Activated CD8-positive, alpha-beta memory T cell treated with anti-CD3 and anti-CD28 coated beads for 36 hours (primary cell): Measurements from ENCODE around the gene RBM17. TPM values are rescaled to one million over a fixed set of nuclear protein-coding genes. Genes with fewer than 3 reads are reported as not detected.

ENCODE experiments used
- CTCF ChIA-PET: fragments of 350-600 bp; sonication (Branson Sonifier 250); formaldehyde crosslinking; loops from one replicate; lab custom pipeline; 2021; ENCODE audit warnings: antibody characterized with exemption; lab: Charles Lee
- POLR2A ChIA-PET: fragments of 350-600 bp; sonication (Branson Sonifier 250); formaldehyde crosslinking; loops from one replicate; lab custom pipeline; 2021; ENCODE audit warnings: antibody characterized with exemption; lab: Charles Lee
- total RNA-seq, 2 experiments: library from RNA; stranded (reverse); gene quantifications; one replicate each; pipeline ENCODE4 v1.2.3, GENCODE V29; 2021

The RBM17 gene
- total RNA-seq, 2 experiments from 2014 or later = 289 to 298 TPM

DNA sequence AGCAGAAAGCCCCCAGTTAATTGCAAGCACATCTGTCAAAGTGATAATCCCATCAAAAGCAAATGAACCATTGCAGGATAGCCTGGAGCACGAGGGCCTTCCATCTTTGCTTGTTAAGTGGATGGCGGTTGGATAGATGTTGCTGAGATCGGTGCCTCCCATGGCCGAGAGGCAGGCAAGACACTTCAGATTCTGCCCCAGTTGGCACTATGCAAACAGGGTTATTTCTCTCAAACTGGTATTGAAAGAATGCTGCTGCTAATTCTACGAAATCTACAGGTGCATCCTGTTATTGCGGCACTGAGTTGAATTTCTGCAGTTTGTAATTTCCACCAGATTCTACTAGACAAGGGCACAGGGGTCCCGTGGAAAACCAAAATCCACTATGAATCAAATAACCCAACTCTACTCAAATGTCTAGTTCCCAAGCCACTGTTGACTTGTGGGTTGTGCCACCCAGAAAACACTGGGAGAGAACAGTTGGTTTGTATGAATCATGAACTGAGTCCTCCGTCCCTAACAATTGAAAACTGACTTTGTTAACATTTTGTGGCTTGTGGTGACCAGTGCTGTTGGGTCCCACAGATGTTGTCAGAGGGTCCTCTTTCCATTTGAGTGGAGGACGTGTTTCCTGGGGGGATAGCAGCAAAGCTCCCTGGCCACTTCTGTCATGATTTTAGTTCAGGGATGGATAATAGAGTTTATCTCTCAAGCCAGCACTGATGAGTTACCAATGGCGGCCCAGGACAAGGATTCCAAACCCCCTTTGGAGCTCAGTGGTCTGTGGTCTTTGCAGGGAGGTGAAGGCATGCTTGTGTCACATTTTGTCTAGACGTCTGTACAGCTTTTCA, 19.5 kb upstream of the RBM17 start:
- ChIA-PET POLR2A (interaction anchor here (0.7 to 1.5 kb wide), 4 partner anchors 15 to 18 kb away, joined by 3 to 5 read pairs (median 4); no protein-coding TSS in a partner anchor), CTCF (interaction anchor here (1.0 to 6.6 kb wide), 5 partner anchors 13 to 20 kb away, joined by 3 to 52 read pairs (median 4); no protein-coding TSS in a partner anchor)

DNA sequence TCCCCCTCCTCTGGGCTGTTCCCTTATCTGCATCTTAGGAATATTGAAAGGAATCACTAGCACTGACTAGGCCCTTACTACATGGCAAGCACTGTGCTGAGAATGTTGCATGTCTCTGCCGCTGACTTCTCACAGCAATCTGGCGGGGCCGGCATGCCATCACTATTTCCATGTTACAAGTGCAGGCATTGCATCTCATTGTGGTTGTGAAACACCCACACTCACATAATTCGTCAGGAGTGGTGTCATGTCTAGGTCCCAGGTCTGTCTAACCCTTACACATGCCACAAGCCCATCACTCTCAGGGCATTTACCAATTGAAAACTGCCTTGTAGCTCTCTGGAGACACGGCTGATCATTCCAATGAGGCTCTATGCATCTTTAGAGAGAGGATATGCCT, 18.2 kb upstream of the RBM17 start:
- ChIA-PET CTCF (interaction anchor here (0.9 to 6.6 kb wide), 5 partner anchors 8 to 19 kb away, joined by 3 to 52 read pairs (median 5); partner anchors contain the start of gene IL2RA), POLR2A (interaction anchor here (0.8 to 4.1 kb wide), 4 partner anchors 8 to 20 kb away, joined by 5 to 22 read pairs (median 14); partner anchors contain the start of gene IL2RA)

DNA sequence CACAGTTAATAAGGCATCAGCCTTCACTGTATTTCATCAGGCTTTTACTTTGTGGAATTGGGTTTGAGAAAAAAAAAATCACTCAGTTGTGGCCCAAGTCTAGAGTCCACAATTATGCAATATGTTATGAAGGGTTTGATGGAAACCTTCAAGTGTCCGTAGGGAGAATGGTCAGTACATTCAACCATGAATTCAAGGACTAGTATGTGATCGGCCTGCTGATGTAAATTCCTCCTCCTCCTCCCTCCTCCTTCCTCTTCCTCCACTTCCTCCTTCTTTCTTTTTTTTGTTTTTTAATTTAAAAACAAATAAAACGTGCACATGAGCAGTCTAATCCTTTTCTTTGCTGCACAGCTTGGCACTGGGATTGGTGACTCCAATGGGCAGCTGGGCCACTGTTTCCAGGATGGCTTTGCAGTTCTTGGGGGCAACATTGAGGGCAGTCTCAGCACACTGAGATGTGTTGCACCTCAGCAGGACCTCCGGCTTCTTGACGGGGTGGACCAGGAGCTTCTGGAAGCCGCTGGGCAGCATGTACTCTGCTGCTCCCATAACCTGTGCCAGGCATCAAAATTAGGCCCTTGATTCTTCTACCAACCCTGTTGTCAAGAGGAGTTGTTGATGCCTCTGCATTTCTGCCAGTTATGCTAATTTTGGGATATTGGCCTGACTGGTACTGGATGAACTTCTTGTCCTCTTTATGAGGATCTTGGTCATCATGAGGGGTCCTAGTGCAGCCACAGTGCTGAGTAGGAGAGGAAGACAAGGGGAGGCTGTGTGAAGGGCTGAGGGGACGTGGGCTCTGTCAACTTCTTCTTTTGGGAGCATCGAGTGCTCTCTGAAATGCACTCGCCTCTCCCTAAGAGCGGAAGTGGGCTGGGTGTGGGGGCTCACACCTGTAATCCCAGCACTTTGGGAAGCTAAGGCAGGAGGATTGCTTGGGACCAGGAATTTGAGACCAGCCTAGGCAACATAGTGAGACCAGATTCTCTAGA, 17.4 kb upstream of the RBM17 start:
- ChIA-PET POLR2A (interaction anchor here (0.8 to 4.1 kb wide), 8 partner anchors 9 to 24 kb away, joined by 3 to 41 read pairs (median 14); partner anchors contain the start of gene IL2RA), CTCF (interaction anchor here (0.9 to 6.6 kb wide), 6 partner anchors 9 to 25 kb away, joined by 3 to 52 read pairs (median 9); partner anchors contain the start of gene IL2RA)

DNA sequence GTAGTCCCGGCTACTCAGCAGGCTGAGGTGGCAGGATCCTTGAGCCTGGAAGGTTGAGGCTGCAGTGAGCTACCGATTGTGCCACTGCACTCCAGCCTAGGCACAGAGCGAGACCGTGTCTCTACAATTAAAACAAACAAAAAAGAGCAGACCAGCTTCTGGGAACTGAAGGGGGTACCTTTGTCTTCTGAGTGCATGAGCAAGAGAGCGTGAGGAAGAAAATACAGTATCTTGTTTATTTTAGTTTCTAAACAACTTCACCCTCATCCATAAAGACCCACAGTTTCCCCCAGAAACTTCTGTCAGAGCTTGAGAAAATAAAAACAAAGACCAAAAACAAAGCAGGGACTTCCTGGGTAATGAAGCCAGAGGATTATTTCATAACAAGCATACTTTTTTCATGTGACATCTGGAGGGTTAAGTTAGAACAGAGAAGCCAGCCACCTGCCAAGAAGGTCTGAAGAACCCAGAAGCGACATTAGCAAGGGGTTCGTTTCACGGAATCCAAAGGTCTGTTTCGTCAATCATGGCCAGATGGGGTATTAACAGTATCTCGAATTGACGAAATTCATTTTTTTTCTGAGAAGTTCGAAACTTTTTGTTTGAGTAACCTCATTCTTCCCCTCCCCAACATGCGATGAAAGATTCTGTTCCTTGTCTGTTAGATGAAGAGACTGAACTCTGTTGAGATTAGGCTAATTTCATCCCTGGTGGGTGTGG, 16.5 kb upstream of the RBM17 start:
- ChIA-PET CTCF (interaction anchor here (1.1 to 6.6 kb wide), 8 partner anchors 10 to 26 kb away, joined by 3 to 52 read pairs (median 6); partner anchors contain the start of gene IL2RA), POLR2A (interaction anchor here (1.1 to 4.1 kb wide), 6 partner anchors 10 to 25 kb away, joined by 3 to 41 read pairs (median 21); partner anchors contain the start of gene IL2RA)

DNA sequence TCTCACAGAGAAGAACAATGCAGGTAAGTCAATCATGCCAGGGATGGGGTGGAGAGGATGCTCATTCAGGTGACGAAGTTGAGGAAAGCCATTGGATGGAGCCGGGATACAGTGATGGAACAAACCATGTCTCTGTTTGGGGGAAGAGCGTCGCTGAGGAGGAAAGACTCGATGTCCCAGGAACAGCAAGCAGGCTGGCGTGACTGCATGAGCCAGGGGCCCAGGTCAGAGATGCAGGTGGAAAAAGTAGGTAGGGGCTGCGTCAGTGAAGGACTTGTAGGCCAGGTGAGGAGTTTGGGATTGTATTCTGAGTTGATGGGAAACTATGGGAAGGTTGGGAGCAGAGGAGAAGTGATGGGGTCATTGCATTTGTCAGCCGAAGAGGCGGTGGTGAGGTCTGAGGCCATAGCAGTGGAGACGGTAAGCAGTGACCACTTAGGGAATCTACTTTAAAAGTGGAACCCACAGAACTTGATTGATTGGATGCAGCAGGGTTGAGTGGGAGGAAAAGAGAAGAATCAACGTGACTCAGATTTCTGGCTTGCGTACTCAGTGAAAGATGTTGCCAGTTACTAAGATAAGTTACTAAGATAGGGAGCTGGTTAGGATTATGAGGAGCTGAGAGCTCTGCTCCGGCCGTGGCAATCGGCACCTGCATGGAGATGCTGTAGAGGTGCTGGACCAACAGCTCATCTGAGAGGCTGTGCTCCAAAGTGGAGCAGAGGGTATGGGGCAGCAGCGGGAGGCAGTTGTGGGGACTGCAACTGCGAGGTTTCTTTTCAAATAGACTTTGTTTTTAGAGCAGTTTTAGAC, 14.1 kb upstream of the RBM17 start:
- ChIA-PET POLR2A (interaction anchor here (0.5 to 4.1 kb wide), 9 partner anchors 9 to 273 kb away, joined by 3 to 41 read pairs (median 4); partner anchors contain the start of gene IL2RA), CTCF (interaction anchor here (1.1 to 6.6 kb wide), 4 partner anchors 8 to 23 kb away, joined by 3 to 52 read pairs (median 8); partner anchors contain the start of gene IL2RA)

DNA sequence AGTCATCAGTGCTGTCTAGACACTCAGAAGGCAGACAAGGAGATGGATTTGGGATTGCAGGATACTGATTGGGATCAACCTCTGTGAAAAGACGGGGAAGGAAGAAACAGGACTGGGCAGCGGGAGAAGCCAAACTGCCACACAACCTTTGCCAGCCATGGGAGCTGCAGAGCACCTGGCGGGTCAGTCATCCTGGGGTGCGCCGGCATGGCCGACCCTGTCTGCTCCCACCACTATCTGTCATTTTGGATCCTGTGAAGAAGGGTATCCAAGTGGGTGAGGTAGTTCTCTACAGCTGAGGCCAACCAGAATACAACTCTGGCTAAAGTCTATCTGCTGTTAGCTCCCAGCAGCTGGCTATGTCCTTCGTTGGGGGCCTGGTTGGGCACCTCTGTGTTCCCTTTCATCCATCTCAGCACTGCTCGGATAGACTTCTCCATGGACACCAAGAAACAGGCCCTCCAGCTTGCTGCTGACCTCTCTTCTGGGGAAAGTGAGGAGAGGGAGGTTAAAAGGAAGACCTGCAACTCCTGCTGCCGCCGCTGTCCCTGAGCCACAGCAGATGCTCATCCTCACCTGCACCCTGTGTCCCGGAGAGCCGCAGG, 11.7 kb upstream of the RBM17 start:
- ChIA-PET CTCF (no interaction called here), POLR2A (interaction anchor here (1.0 kb wide), 1 partner anchor 10 kb away, joined by 3 read pairs; no protein-coding TSS in a partner anchor)

DNA sequence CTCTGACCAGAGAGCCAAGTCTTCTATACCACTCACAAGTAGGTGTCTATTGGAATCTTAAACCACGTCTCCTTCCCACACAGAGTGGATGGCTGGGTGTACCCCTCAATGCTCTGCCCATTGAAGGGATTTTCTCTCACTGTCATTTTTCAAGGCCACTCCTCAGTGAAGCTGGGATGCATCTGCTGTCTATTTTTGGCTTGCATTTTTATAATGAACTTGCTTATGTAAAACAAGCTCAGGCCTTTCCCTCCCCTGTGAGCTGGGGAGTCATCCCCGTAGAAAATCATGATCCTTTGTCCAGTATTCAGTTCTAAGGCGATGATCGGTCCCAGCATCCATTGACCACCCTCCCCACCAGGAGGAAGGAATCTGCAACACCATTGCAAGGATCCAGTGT, 9.8 kb upstream of the RBM17 start:
- ChIA-PET POLR2A (no interaction called here), CTCF (interaction anchor here (1.2 kb wide), 1 partner anchor 12 kb away, joined by 3 read pairs; no protein-coding TSS in a partner anchor)

DNA sequence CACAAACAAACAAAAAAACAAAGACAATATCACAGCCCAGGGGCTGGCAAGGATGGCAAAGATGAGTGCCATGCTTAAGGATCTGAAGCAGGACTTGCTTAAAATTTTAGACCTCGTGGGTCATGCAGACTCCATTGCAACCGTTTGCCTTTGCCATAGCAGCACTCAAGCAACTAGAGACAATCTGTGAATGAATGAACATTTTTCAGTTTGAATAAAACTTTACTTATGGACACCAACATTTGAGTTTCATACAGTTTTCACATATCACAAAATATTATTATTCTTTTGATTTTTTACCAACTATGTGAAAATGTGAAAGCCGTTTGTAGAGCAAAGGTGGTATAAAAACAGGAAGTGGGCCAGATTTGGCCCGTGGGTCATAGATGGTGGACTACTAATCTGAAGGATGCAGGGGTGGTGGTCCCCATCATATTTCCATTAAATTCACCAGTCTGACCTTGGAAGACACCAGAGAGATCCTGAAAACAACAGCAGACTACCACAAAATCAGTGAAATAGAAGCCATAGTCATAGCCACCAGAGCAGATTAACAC, 8.3 kb upstream of the RBM17 start:
- CTCF ChIA-PET = interaction anchor here (4.7 kb wide), 1 partner anchor 8 kb away, joined by 52 read pairs; no protein-coding TSS in a partner anchor
- POLR2A ChIA-PET = no interaction called here

DNA sequence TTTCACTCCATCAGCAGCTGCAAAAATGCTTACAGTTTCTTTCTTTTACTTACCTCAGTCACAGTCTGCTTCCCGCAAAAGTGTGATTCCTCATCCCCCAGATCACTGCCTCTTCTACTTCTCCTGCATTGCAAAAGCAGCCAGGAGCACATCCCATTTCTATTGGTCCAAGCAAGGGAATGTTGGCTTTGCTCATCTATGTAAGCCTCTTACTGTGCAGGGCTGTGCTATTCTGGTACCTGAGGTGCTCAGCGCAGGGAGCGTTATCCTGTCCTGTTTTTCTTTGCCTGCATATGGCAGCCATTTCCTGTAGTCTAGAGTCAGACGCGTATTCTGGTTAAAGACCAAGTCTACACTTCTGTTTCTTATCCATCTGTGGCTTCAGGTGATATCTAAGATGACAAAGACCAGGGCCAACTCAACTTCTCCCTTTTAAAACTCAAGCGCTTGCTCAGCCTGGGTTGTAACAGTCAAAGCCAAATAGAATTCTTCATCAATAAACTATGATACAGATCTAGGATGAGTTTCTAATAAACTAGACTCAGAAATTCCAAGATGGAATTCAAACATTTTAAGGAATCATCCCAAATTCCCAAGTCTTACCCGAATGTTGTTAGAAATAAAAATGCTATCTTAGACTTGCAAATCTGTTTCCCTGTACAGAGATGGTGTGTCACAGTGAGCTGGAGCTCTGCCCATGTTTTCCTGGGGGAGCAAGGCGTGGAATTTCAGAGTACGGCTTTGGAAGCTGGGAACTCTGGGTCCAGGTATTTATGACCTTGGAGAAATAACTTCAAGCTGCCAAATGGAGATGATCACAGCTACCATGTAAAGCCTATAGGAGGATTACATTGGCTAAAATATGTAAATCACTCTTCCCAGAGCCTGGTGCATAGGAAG, 6.1 kb upstream of the RBM17 start:
- CTCF ChIA-PET = interaction anchor here (0.9 to 4.7 kb wide), 9 partner anchors 9 to 120 kb away, joined by 4 to 52 read pairs (median 8); partner anchors contain the start of gene PFKFB3
- POLR2A ChIA-PET = interaction anchor here (0.5 to 2.6 kb wide), 9 partner anchors 8 to 37 kb away, joined by 3 to 28 read pairs (median 7); partner anchors contain the start of gene IL2RA

DNA sequence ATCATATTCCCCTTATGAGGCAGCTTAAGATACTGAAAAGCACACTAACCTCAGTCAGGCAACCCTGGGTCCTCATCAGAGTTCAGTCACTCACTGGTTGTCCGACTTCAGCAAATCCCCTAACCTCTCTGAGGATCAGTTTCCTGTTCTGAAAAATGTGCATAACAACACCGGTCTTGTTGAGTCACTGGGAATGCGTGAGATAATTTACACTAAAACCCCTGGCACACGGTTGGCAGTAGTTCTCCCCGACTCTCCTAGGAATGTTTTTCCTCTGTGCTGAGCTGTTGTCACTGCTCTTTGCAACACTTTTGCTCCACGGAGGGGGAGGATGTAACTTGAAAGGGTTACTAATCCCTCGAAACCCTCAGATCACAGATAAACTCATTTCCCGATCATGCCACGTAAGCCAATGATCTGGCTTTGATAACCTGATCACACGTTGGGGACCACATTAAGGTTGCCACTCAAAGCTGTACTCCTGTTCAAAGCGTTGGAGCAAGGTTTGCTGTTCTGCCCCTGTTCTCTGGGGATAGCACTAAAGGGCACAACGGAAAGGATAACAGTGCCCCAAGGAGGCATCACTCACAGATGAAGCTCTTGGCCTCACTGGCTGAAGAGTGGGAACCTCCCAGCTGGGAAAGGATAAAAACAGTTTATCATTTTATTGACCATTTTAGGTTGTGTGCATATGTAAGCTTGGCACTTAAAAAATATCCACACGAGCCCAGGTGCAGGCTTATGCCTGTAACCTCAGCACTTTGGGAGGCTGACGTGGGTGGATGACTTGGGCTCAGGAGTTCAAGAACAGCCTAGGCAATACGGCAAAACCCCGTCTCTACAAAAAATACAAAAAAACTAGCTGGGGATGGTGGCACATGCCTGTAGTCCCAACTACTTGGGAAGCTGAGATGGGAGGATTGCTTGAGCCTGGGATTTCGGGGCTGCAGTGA, 5.0 kb upstream of the RBM17 start:
- CTCF ChIA-PET = interaction anchor here (0.6 to 4.7 kb wide), 16 partner anchors 8 to 318 kb away, joined by 3 to 52 read pairs (median 5); partner anchors contain the start of genes IL2RA and PFKFB3
- POLR2A ChIA-PET = interaction anchor here (0.5 to 2.6 kb wide), 15 partner anchors 9 to 265 kb away, joined by 3 to 28 read pairs (median 4); partner anchors contain the start of genes IL2RA and PFKFB3

DNA sequence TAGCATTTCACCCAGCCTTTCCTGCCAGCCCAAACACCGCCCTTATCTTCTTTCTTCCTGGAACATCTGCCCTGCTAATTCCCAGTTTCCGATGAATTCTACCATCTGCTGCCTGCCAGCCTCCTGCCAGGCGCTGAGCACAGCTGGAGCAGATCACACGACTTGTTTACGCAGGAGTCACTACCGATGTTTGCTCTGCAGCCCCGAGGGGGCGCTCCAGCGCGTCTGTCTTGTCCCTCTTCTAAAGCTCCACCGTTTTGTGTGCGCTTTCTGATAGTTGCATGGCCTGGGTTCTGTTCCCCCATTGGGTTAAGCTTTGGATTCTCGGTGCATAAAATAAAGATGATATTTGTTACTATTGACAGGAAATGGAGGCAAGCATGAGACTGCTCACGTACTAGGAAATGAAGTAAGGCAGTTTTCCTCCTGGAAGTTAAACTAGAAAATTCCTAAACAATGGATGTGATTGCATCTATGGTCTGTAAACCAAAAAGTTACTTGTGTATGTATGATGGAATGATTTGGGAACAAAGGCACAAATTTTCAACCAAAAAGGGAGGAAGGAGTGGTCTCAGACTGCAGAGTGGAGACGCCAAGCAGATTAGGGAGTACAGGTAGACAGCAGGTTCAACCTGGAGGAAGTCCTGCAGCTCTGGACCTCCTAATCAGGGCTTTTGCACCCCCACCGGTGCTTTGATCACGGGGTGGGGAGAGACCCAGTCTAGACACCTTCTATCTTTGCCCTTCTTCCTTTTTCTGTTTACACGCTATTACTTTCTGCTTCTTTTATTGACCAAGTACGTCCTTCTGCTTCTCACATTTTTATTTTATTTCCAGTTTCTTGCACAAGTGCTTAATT, 2.2 kb upstream of the RBM17 start:
- POLR2A ChIA-PET = interaction anchor here (0.6 to 1.9 kb wide), 7 partner anchors 9 to 40 kb away, joined by 3 to 11 read pairs (median 4); no protein-coding TSS in a partner anchor

More for the DNA sequence above, 2.2 kb upstream of the RBM17 start:
- CTCF ChIA-PET = interaction anchor here (0.6 to 2.6 kb wide), 21 partner anchors 12 to 984 kb away, joined by 3 to 22 read pairs (median 4); partner anchors contain the start of genes IL2RA and PFKFB3
